ENCODE results near the gene STIM2.
A peak's percentile ranks its signal among the peaks of the same experiment; 100 is the strongest.
"Not testable (repeated sequence)": the region's sequence is repeated elsewhere in the genome, so short reads cannot be mapped to it uniquely, and the experiment has no call there.

The STIM2 gene

DNA sequence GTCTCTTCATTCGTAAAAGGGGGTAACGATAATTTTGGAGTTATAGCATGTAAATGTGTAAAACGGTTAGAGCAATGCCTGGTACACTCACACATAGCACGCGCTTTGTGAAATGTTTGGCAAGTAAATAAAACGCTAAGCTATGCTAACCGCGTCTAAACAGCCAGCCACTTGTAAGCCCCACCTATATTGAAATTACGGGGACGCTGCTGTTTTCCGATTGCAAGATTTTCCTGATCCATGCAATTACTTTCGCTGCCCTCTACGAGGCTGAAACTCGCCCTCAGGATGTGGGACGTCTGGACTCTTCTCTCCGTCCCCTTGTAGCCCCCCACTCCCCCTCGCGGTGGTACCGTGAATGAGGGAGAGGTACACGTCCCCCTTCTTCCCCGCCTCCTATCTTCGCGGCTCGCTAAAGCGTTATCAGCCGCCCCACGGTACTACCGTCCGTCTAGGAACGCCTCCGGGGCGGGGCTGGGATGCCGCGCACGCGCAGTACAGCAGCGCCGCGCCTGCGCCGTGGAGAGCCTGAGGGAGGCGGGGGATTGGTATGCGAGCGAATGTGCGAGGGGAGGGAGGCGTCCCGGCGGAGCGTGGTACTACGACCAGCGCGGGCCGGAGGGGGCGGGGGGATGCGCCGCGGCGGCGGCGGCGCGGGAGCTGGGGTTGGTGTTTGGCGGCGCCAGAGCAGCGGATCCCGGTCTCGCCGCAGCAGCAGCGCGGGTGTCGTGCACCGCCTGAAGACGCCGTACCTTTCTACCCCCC is at the start of gene STIM2:
STIM2 (plus strand) TSS at position 685 of the 765 bp plus-strand sequence.
- peak; percentile 63 for DNase-seq

DNA sequence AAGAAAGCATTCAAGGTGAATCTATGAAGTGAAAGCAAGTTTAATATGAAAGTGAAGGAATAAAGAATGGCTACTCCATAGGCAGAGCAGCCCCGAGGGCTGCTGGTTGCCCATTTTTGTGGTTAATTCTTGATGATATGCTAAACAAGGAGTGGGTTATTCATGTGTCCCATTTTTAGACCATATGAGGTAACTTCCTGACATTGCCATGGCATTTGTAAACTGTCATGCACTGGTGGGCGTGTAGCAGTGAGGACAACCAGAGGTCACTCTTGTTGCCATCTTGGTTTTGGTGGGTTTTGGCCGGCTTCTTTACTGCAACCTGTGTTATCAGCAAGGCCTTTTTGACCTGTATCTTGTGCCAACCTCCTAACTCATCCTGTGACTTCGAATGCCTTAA is 49.1 kb upstream of the STIM2 start:
- not testable (repeated sequence) for DNase-seq

DNA sequence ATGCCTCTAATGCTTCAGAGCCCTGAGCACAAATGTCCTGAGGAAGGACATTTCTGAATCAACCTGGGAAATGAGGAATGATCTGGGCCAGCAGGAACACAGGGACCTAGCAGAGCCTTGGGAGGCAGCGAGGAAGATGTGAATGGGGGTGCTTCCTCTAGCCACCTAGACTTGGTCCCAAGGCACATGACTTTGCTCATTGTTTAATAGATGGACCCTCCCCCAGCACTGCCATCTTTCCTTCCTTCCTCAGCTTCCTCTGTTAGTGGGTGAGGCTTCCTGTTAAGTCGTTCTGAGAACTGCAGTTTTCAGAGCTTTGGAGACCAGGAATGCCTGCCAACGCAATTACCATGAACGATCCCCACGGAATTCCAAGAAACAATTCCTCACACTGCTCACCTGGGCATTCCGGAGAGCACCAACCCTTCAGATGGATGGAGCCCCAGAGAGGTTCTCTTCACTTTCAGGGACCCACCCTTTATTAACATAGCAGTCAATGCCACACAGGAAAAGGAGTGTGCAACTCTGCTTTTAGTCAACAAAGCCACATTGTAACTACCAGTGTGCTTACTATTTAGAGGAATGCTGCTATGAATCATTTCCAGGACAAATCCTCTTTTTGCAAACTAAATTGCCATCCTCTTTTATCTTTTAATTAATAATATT is 48.5 kb upstream of the STIM2 start:
- no peak for DNase-seq

DNA sequence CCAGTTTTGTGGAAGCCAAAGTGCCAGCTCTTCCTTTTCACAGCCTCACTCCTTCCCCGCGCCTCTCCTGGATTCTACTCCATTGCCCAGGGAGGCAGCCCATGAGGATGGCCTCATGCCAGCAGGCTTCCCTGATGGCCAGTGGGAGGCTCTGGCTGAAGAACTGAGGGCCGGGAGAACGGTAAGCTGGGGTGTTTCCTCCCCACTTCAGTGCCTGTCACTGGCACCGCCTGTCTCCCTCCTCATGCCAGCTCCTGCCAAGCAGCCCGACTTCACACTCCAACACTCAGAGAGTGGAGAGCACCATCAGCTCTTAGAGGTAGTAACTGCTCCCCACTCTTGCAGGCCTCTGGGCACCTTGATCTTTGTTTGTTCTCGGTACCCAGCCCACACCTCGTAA is 46.9 kb upstream of the STIM2 start:
- no peak for DNase-seq

DNA sequence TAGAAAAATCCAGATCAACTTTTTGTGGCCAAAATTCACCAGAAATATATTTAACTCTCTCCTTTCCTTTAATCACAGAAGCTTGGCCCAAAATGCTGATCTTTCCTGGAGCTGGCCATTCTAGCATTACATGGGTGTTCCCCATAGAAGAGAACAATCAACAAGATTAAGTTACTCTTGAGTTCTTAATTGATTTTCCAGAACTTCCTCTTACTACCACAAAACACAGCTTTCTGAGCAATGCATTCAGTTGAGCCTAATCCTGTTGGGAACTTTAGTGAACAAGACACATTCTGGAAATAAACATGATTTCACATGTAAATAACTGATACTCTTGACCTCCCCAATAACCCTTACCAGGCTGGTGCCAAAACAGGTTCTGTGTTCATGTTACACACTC is 45.4 kb upstream of the STIM2 start:
- DNase-seq, result no peak

DNA sequence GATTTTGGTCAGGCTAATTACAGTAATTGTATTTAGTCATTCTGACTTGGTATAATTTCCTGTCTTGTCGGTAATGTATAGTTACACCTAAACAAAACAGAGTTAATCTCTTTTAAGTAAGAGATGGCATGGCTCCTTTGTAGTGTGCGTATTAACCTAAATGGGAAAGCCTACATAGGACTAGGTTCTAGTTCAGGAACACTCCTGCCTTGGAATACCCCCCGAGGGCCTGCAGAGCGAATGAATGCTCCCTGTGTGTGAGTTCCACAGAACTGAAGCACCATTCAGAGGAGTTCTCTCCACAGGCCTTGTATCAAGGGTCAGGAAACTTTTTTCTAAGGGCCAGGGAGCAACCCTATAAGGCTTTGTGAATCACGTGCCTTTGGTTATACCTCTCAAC is 44.9 kb upstream of the STIM2 start:
- no peak for DNase-seq

DNA sequence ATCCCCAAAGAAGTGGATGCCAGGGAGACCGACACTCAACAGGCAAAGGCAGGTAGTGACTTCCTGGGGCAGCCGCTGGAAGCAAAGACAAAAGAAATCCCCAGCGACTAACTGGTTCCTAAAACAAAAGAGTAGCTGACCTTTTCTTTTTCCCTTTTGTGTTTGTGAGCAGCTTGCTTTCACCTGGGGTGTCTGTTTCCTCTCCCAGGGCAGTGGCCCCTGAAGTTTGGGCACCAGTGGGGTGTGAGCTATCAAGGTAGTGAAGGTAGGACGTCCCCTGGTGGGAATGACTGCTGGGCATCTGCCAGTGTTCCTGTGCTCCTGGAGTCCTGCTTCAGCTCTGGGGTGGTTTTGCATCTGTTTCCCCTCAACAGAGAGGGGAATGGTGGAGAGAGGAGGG is 41.6 kb upstream of the STIM2 start:
- DNase-seq, result no peak

DNA sequence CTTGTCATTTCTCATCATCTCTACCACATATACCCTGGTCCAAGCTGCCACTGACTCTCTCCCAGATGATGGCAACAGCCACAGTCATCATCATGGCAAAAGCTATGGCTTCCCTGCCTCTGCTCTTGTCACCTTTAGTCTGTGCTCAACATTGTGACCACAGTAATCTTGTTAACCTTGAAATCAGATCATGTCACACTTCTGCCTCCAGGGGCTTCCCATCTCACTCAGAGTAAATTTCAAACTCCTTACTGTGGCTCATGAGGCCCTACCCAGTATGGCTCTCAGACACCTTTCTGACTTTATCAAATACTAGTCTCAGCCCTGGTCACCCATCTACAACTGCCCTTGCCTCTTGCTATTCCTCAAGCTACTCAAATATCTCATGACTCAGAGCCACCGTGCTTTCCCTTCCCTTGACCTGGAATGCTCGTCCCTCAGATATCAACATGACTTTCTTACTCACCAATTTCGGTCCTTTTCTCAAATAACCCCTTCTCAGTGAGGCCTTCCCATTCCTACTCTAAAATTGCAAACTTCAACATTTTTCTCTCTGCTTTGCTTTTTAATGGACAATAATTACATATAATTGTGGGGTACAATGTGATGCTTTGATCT is 41.1 kb upstream of the STIM2 start:
- DNase-seq, result no peak

DNA sequence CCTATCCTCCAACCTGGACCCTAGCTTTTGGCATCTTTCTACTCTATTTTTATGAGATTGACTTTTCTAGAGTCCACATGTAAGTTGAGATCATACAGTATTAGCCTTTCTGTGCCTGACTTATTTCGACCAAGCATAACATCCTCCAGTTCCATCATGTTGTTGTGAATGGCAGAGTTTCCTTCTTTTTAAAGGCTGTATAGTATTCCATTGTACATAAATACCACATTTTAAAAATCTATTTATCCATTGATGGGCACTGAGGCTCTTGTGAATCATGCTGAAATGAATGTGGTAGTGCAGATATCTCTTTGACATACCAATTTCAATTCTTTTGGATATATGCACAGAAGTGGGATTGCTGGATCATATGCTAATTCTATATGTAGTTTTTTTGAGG is 40.3 kb upstream of the STIM2 start:
- no peak for DNase-seq

DNA sequence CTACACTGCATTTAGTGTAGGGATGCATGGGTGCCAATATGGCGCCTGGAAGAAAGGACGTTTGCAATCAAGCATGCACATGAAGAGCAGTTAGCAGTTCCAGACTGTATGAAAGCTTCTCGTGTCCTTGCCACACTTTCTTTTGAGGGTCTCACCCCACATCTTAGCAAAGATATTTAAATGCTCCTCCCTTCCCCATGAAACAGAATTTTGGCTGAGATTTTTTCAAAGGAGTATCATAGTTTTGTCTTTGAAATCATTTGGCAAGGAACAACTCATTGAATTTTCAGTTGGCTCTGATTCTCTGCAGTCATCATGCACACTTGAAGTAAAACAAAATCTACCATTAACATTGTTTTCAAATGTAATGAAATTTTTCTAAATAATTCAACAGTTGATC is 39.6 kb upstream of the STIM2 start:
- no peak for DNase-seq

DNA sequence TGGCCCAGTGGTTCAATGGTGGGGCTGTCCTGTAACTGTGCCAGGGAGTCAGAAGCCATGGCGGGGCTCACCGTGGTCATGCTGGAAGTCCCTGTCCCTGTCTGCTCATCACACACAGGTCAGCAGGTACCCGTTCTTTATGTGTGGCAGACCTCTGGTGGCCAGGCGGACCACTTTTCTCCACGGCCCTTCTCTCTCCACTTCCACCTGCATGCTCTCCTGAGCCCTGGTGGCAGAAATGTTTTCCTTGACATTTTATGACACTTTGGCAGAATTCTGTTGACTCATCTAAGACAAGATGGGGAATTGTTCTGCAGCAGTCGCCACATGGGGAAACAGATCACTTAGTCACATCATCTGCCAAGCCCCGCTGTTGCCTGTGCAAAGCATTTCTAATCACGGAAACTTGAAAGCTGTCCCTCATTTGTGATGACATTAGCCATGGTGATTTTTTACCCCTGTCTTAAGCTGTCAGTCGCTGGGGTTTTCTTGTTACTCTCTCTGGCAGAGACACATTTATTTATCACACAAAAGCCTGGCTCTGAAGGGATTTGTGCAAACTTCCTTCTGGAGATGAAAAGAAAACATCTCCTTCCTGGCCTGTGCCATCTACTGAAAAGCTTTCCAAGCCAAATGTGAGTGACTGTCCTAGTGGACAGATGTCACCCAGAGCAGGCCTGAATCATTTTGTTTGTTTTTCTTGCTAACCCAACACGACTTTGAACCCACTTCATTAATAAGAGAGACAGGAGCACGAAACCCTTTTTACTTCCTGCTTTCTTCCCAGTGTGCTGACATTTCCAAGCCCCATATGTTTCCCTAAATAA is 38.8 kb upstream of the STIM2 start:
- DNase-seq, result no peak

DNA sequence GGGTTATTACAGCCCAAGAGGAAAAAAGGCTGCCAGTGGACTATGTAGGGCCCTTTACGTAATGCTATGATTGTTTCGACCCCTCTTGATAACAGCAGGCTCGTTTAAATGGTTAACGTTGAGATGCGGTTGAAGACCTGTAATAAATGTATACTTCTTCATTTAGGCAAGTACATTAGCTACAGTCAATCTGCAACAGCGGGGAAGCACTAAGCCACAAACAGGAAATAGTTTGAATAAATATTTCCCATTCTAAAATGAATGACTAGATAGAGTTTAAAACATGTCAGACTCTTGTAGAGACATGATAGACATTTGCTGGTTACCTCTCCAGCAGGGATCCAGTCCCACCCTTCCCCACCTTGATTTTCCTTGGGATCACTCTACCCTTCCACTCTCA is 38.1 kb upstream of the STIM2 start:
- DNase-seq, result no peak

DNA sequence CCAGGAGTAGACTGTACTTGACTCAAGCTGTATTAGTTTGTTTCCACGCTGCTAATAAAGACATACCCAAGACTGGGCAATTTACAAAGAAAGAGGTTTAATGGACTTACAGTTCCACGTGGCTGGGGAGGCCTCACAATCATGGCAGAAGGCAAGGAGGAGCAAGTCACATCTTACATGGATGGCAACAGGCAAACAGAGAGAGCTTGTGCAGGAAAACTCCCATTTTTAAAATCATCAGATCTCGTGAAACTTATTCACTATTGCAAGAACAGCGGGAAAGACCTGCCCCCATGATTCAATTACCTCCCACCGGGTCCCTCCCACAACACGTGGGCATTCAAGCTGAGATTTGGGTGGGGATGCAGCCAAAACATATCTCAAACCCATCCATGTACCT is 37.7 kb upstream of the STIM2 start:
- DNase-seq, result not testable (repeated sequence)

DNA sequence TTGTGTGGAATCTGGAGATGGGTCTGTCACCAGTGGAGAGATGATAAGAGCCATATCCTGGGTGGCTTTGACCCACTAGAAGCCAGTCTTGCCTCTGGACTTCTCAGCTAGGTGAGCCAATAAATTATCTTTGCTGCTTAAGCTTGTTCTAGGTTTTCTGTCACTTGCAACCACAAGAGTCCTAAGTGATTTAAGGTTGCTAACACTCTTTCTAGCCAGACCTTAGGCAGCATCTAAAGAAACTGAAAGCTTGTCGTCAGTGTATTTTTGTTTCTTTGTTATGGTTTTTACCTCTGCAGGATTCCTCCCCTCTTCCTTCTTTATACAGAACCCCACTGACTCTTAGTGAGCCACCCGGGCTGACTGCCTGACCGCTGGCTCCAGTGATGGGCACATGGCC is 37.1 kb upstream of the STIM2 start:
- no peak for DNase-seq

DNA sequence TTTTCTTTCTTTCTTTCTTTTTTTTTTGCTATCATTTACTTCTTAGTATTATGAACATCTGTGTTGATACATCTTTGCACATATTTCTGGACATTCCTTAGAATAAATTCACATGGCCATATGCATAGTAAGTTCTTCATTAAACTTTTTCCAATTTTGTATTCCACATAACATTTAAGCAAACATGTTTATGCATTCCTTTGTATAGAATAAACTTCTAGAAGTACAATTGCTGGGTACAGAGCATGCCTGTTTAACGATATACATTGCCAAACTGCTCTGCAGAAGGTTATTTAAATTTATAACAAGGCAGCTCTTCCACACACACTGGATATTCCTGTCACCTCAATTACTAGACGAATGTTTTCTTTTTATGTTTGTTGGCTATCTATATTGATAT is 36.0 kb upstream of the STIM2 start:
- DNase-seq, result no peak

DNA sequence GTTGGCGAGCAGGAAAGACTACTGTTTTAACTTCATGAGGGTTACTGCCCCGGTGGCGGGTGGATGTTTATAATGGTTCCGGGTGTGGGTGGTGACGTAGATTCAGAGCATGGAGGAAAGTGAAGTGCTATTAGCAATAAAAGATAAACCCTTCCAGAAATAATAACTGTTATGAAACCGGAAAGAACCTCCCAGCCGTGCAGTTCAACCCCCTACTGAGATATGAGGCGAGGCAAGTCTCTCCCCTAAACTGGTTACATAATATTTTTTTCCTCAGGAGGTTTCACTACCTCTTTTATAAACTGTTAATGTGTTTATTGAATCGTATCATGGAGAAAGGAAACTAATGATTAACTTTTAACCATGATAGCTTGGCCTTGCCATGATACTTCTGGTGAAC is 33.9 kb upstream of the STIM2 start:
- peak; percentile 94 for DNase-seq

DNA sequence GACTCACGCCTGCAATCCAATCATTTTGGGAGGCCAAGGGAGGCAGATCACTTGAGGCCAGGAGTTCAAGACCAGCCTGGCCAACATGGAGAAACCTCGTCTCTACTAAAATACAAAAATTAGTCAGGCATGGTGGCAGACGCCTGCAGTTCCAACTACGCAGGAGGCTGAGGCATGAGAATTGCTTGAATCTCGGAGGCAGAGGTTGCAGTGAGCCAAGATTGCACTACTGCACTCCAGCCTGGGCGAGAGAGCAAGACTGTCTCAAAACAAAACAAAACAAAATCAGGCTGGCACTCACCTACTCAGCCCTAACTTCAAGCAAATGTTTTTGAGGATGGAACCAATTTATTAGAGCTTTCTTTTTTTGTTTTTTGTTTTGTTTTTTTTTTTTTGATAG is 33.3 kb upstream of the STIM2 start:
- DNase-seq, result not testable (repeated sequence)

DNA sequence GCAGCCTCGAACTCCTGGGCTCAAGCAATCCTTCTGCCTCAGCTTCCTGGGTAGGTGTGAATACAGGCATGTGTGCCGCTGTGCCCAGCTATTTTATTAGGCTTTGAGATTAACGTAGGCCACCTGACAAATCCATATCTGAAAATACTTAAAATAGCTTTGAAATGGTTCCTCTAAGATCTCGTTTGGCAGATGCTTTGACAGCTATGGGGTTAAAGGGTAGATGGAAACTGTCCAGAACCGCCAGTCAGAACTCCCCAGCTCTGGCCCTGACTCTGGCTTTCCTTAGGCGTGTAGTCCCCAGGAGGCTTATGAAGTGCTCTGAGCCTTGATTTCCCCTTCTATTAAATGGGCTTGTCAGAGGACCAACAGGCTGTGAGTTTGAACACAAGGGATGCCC is 32.8 kb upstream of the STIM2 start:
- no peak for DNase-seq

DNA sequence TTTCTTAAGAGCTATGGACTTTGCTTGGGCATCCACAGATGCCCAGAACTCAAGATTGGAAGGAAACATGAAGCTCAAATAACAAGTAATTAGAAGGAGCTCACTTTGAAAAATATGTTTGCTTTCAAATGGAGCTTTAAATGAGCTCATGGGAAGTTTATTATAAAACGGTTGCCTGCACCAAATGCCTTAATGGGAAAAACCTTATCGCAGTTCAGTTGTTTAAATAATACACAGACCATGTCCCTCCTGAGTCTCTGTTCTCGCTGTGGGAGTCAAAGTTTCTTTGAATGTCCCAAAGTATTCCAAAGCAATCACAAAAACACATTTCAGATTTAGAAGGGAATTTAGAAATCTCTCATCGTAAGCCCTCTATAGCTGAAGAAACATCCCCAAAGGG is 31.6 kb upstream of the STIM2 start:
- no peak for DNase-seq

DNA sequence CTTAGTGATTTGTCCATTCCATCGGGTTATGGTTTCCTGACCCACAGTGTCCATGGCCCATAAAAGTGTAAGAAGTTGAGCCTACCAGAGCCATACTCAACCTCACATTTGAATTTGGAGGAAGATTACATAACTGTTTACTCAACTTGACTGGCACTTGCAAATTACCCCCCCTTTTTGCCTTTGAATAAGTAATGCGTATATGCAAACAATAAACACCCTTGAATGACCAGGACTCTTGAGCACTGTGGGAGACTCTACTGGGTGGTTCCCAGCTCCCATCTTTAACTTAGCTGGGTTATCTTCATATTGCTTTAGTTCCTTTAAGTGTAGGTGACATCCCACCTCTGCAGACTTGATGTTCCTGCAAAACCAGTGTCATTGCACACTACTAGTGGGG is 30.6 kb upstream of the STIM2 start:
- no peak for DNase-seq

DNA sequence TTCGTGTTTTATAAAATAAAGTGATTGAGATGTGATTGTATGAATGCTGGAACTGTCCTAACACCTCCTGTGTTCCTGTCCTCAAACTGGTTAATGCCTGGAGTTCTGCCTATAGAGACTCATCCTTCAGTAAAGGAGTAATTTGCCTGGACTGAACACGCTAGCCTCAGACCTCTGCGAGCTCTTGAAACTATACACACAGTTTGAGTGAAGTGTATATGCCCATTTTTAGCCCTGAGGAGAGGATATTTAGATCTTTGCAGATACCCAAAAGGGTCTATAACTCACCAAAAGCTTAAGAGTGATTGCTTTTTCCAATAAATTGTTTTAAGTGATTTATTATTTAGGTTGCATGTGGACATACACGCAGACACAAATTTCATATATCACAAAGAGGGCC is 29.9 kb upstream of the STIM2 start:
- no peak for DNase-seq

DNA sequence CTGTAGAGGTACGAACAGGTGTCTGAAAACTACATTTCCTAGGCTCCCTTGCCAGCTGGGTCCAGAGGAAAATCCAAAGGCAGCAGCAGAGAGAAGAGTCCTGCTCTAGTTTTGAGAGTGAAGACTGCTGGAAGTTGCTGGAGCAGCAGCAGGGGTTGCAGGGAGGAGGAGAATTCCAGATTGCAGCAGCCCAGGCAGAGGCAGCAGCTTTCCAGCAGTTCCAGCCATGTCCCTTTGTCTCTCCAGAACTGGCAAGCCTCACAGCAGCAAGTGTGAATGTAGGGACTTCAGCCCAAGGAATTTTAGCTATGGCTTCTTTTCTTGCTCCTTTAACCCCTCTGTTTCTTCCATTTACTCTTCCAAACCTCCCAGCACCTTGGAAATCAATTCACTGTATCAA is 24.1 kb upstream of the STIM2 start:
- DNase-seq, result no peak

All from SIG-M5 (cell line).